Subcutaneous adipose tissue (tissue), 4 donors: Measurements from ENCODE around the gene KRTAP5-3. TPM values are rescaled to one million over a fixed set of nuclear protein-coding genes. Genes with fewer than 3 reads are reported as not detected.

Source experiments
- CTCF ChIP-seq: fragments of 450-650 bp; IDR thresholded peaks from one replicate; pipeline ENCODE4 v1.5.1; 2016; ENCODE audit warnings: low read depth, mild to moderate bottlenecking, control low read depth, antibody characterized with exemption, moderate library complexity
- total RNA-seq, 4 donors: library from RNA; depleted of rRNA; stranded (reverse); fragments of >200 nt; gene quantifications; one replicate each; pipeline ENCODE4 v1.1.0, GENCODE V29; 2016

The KRTAP5-3 gene
- total RNA-seq, 4 donors from 2014 or later, result not detected

DNA sequence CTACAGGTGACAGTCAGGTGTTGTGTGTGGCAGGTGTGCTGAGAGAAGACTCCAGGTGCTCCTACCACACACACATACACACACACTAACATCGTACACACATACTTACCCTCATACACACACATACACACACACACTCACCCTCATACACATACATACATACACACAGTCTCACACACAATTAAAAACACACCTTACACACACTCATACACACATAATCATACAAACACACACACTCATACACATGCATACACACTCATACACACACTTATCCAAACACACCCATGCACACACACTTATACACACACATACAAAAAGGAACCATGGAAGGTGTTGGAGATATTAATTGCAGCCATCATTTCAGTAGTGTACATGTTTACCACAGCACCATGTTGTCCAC is 4.6 kb downstream of the KRTAP5-3 start:
- no peak for TF ChIP-seq CTCF

- no peak for TF ChIP-seq CTCF
These were observed 7.6 kb downstream of the KRTAP5-3 start for GRCh38 chr11:1600626-1601025.

DNA sequence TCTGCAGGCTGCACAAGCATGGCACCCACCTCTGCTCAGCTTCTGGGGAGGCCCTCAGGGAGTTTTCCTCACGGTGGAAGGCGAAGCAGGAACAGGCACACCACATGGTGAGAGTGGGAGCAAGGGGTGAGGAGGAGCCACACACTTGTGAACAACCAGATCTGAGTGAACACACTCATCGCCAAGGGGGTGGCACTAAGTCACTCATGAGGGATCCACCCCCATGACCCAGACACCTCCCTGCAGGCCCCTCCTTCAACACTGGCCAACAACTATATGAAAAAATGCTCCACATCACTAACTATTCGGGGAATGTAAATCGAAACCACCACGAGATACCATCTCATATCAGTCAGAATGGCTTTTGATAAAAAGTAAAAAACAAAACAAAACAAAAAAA is 9.4 kb downstream of the KRTAP5-3 start:
- no peak for TF ChIP-seq CTCF

- TF ChIP-seq CTCF, result no peak
These were observed 10.3 kb downstream of the KRTAP5-3 start, which contains the start of gene KRTAP5-2 for GRCh38 chr11:1597994-1598380. TSS of gene KRTAP5-2 (minus strand) at chr11:1598294. CDS start at chr11:1598250, 44 bp downstream.

DNA sequence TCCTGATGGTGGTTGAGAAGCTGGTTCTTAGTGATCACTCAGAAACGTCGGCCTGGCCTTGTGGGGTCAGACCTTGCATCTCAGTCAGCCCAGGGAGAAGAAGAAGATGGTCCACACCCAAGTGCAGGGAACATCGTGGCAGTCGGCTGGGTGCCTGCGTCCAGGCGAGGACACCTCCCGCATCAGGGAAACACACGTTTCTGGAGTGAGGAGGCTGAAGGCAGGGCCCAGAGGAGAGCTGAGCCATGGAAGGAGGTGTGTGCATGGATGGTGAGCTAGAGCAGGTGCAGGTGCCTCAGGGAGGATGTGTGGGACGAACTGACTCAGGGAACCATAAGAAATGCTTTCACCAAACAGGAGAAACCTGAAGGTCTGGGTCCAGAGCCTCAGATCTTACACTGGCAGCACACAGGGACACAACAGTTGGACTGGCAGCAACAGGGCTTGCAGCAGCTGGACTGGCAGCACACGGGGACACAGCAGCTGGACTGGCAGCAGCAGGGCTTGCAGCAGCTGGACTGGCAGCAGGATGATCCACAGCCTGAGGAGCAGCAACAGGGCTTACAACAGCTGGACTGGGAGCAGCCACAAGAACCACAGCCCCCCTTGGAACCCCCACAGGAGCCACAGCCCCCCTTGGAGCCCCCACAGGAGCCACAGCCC is 10.8 kb downstream of the KRTAP5-3 start:
- TF ChIP-seq CTCF, result no peak

- no peak for TF ChIP-seq CTCF
These were observed 15.6 kb downstream of the KRTAP5-3 start for GRCh38 chr11:1592628-1593027.

- TF ChIP-seq CTCF, result no peak
These were observed 18.3 kb downstream of the KRTAP5-3 start for GRCh38 chr11:1589996-1590395.
